Endothelial cell of umbilical vein (primary cell): ENCODE results near the gene NT5DC1. TPM values are rescaled to one million over a fixed set of nuclear protein-coding genes. Genes with fewer than 3 reads are reported as not detected.
A peak's percentile ranks its signal among the peaks of the same experiment; 100 is the strongest.

ENCODE experiments used
- BruUV-seq: library from RNA; stranded (reverse); fragments of 400-500 nt; replicated peaks from 2 replicates; lab custom pipeline; 2021; lab: Mats Ljungman, UMichigan
- CTCF ChIA-PET: fragments of 300-600, 350-600 bp; sonication (Branson Sonifier 250); formaldehyde crosslinking; loops from one replicate; lab custom pipeline; 2021; ENCODE audit warnings: antibody characterized with exemption, inconsistent platforms; lab: Charles Lee
- POLR2A ChIA-PET: fragments of 300-600, 350-600 bp; sonication (Branson Sonifier 250); formaldehyde crosslinking; loops from one replicate; lab custom pipeline; 2021; ENCODE audit warnings: antibody characterized with exemption, inconsistent platforms; lab: Charles Lee
- DNase-seq: peaks from one replicate; pipeline ENCODE4 v3.0.0-alpha.2; 2011; ENCODE audit warnings: low read depth, low spot score
- FAIRE-seq: peaks from 2 replicates; lab custom pipeline; 2011; peaks lifted over from hg19 to GRCh38; lab: Jason Lieb, UNC
- H2AFZ ChIP-seq: 2 replicates; pipeline ENCODE4 v1.6.0; 2012; ENCODE audit warnings: low read depth, low read length, control low read depth, inconsistent platforms
- H3K27ac ChIP-seq: 2 replicates; pipeline ENCODE4 v1.5.1; 2011; ENCODE audit warnings: low read depth, mild to moderate bottlenecking, control low read depth, low read length, moderate library complexity; ENCODE audit not compliant: insufficient read depth
- H3K27me3 ChIP-seq, 2 experiments: 2 replicates each; pipeline versions ENCODE4 v1.6.0 to v1.6.1; 2011; ENCODE audit warnings: low read length in 2 of 2, mixed read lengths in 1 of 2; ENCODE audit not compliant: control insufficient read depth in 2 of 2, insufficient read depth in 2 of 2
- H3K36me3 ChIP-seq, 2 experiments: 2 replicates in 1 of 2; 3 replicates in 1 of 2; pipeline ENCODE4 v1.5.1; 2011; ENCODE audit warnings: low read length in 2 of 2, mild to moderate bottlenecking in 1 of 2, moderate library complexity in 1 of 2; ENCODE audit not compliant: control insufficient read depth in 2 of 2, insufficient read depth in 2 of 2; ENCODE audit errors: extremely low read depth in 1 of 2
- H3K4me1 ChIP-seq: 3 replicates; pipeline ENCODE4 v1.5.1; 2011; ENCODE audit warnings: mild to moderate bottlenecking, low read length; ENCODE audit not compliant: control insufficient read depth, insufficient read depth; ENCODE audit errors: extremely low read depth
- H3K4me2 ChIP-seq: 2 replicates; pipeline ENCODE4 v1.6.1; 2011; ENCODE audit warnings: low read length, control low read depth, mixed read lengths; ENCODE audit not compliant: insufficient read depth
- H3K4me3 ChIP-seq, 3 experiments: fragments of 200-600 bp in 1 of 3; sonication (generic), shearing (Covaris generic) in 1 of 3; replicated peaks in 1 of 3; 2 replicates each; pipeline ENCODE4 v1.5.1; 2011 to 2016; ENCODE audit warnings: control low read depth in 3 of 3, low read length in 3 of 3, mild to moderate bottlenecking in 2 of 3, inconsistent platforms in 1 of 3, low read depth in 1 of 3, moderate library complexity in 1 of 3; ENCODE audit not compliant: insufficient read depth in 1 of 3
- H3K79me2 ChIP-seq: 2 replicates; pipeline ENCODE4 v1.6.0; 2012; ENCODE audit warnings: low read length, inconsistent platforms; ENCODE audit not compliant: control insufficient read depth, insufficient read depth
- H3K9ac ChIP-seq: replicated peaks from 2 replicates; pipeline ENCODE3; 2011; ENCODE audit warnings: low read length, control low read depth; ENCODE audit not compliant: insufficient read depth; ENCODE audit errors: extremely low read depth
- H3K9me1 ChIP-seq: replicated peaks from 3 replicates; pipeline ENCODE4 v1.6.0; 2011; ENCODE audit warnings: mild to moderate bottlenecking, low read length; ENCODE audit not compliant: control insufficient read depth, insufficient read depth; ENCODE audit errors: extremely low read depth
- H3K9me3 ChIP-seq: replicated peaks from 2 replicates; pipeline ENCODE4 v1.5.1; 2012; ENCODE audit warnings: low read length, inconsistent platforms; ENCODE audit not compliant: control insufficient read depth, insufficient read depth
- H4K20me1 ChIP-seq: replicated peaks from 2 replicates; pipeline ENCODE3; 2011; ENCODE audit warnings: mild to moderate bottlenecking, low read length; ENCODE audit not compliant: control insufficient read depth, insufficient read depth; ENCODE audit errors: extremely low read depth
- CTCF ChIP-seq, 2 donors: IDR thresholded peaks; 1 replicate in 1 of 2; 2 replicates in 1 of 2; pipeline ENCODE4 v1.5.1; 2011; ENCODE audit warnings: low read length in 2 of 2, mild to moderate bottlenecking in 2 of 2, moderate library complexity in 2 of 2, control low read depth in 1 of 2, inconsistent platforms in 1 of 2, low read depth in 1 of 2; ENCODE audit not compliant: insufficient read depth in 1 of 2; ENCODE audit errors: extremely low read depth in 1 of 2
- JUN ChIP-seq: IDR thresholded peaks from 2 replicates; pipeline ENCODE4 v1.6.1; 2011; ENCODE audit warnings: borderline replicate concordance, low read depth; ENCODE audit not compliant: insufficient read length, insufficient read depth
- POLR2A ChIP-seq: IDR thresholded peaks from 2 replicates; pipeline ENCODE4 v1.6.1; 2012; ENCODE audit warnings: low read depth, mild to moderate bottlenecking, control low read depth, low read length
- dilution Hi-C: fragments of 300-500 bp; cut with MboI; formaldehyde crosslinking; loops from one replicate; pipeline ENCODE4 v1.15.0; 2019; ENCODE audit warnings: low sequenced_read_pairs; ENCODE audit not compliant: extremely low pct_ligation_motif_present
- intact Hi-C: fragments of 100-400 bp; cut with micrococcal nuclease; formaldehyde crosslinking; loops from one replicate; pipeline ENCODE4 v1.10.0; 2022
- polyA plus RNA-seq, 4 experiments: library from polyadenylated mRNA; depleted of rRNA in 3 of 4; stranded (reverse) in 3 of 4; unstranded in 1 of 4; fragments of >200 nt; gene quantifications; 2 replicates each; pipeline versions ENCODE4 v1.2.1 to v1.2.3, GENCODE V29; 2011 to 2012; ENCODE audit warnings: missing spikeins in 1 of 4
- total RNA-seq: library from RNA; stranded (reverse); gene quantifications from 2 replicates; pipeline ENCODE4 v1.2.3, GENCODE V29; 2021

NT5DC1 gene
- total and polyA plus RNA-seq, 2 donors (not counting 3 experiments of a cell fraction or from before 2014, with no cell fraction given): 11.3 to 24.3 TPM

- intact Hi-C loops: loop anchor here (1.0 to 5.0 kb wide), 6 partner anchors 33 to 429 kb away; partner anchors contain the start of gene CALHM5
- H3K4me2 ChIP-seq: no peak overlapping the region
Measured at GRCh38 chr6:116218172-116218633, 117.5 kb downstream of the NT5DC1 start.

More at GRCh38 chr6:116218172-116218633, 117.5 kb downstream of the NT5DC1 start:
- no peaks in the 10 kb centered on the region for H3K79me2 ChIP-seq
- H3K36me3 ChIP-seq: no peaks in the 10 kb centered on the region
- no peaks in the 10 kb centered on the region for H3K27me3 ChIP-seq
- H3K9ac ChIP-seq: no peak overlapping the region
- FAIRE-seq: no peak
- TF ChIP-seq CTCF (IDR thresholded peaks at IDR 0.05; ENCODE audit: extremely low read depth in 1 of 2, insufficient read depth in 1 of 2, low read depth in 1 of 2, low read length in 2 of 2): peak; percentile 13 to 19
- no peak for TF ChIP-seq JUN
- TF ChIP-seq POLR2A: no peak
- no peak overlapping the region for H2AFZ ChIP-seq
- H3K9me3 ChIP-seq: no peaks in the 10 kb centered on the region
- dilution Hi-C loops: no loop called here
- peaks cover 9% of the 10 kb centered on the region for H3K4me1 ChIP-seq
- no TSS peak for BruUV-seq
- POLR2A ChIA-PET: interaction anchor here (0.7 kb wide), 1 partner anchor 34 kb away, joined by 3 read pairs; no protein-coding TSS in a partner anchor
- CTCF ChIA-PET: interaction anchor here (0.7 to 5.0 kb wide), 53 partner anchors 9 to 751 kb away, joined by 3 to 170 read pairs (median 5); partner anchors contain the start of genes CALHM5, DSE, RWDD1 and TRAPPC3L
- no peaks in the 10 kb centered on the region for H4K20me1 ChIP-seq
- H3K27ac ChIP-seq: no peak overlapping the region
- H3K4me3 ChIP-seq: no peak overlapping the region
- DNase-seq: peak; percentile 31
- H3K9me1 ChIP-seq: no peaks in the 10 kb centered on the region
